Measurements from ENCODE around the gene RFT1.
A peak's percentile ranks its signal among the peaks of the same experiment; 100 is the strongest.

Gene RFT1, protein sequence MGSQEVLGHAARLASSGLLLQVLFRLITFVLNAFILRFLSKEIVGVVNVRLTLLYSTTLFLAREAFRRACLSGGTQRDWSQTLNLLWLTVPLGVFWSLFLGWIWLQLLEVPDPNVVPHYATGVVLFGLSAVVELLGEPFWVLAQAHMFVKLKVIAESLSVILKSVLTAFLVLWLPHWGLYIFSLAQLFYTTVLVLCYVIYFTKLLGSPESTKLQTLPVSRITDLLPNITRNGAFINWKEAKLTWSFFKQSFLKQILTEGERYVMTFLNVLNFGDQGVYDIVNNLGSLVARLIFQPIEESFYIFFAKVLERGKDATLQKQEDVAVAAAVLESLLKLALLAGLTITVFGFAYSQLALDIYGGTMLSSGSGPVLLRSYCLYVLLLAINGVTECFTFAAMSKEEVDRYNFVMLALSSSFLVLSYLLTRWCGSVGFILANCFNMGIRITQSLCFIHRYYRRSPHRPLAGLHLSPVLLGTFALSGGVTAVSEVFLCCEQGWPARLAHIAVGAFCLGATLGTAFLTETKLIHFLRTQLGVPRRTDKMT

DNA sequence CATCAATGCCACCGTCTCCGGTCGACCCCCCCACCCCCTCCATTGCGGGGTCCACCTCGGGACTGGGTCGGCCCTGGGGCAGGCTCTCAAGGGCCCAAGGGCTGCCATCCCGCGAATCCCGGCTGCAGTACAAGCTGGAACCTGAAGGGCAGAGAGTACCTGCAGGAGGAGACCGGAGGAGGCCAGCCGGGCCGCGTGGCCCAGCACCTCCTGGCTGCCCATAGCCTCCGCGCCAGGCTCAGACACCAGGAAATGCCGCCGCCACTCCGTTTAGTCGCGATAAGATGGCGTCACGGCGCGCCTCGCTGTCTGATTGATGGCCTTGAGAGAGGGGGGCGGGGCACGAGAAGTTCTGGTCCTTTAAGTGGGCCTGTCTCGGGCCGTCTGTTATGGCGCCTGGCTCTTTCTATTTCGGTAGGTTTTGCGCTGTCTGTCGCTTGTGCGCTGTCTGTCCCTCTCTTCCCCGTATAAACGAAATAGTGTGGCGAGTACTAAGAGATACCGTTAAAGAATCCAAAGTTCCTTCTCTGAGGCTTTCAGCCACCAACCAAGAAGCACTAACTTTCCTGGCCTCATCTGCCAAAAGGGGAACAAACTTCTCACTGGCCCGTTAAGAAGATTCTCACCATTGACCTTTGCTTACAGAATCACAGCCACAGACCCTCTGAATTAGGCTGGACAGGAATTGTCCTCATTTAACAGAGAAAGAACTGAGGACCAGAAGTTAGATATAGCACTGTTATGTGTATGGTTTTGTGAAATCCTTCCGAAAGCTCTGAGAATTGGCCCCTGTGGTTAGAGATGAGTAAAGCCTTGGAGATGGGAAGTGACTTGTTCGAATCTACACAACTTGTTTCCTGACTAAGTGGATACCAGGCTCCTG, at the start of gene RFT1:
Gene RFT1, minus strand, starts transcription at position 257 of the 883 bp plus-strand sequence. Its CDS starts 35 bp downstream, at position 222.
- DNase-seq (ENCODE audit: low read depth) = peak; percentile 73

DNA sequence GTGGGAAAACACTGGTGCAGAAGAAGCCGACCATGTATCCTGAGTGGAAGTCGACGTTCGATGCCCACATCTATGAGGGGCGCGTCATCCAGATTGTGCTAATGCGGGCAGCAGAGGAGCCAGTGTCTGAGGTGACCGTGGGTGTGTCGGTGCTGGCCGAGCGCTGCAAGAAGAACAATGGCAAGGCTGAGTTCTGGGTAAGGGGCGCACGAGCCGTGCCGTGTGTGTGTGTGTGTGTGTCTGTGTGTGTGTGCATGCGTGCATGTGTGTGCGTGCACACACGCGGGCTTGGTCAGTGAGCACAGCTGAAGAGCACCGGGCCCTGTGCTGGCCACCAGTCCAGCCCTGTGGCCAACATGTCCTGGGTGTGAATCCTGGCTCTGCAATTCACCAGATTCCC, 49.3 kb upstream of the RFT1 start:
- DNase-seq (ENCODE audit: low read depth) = no peak

DNA sequence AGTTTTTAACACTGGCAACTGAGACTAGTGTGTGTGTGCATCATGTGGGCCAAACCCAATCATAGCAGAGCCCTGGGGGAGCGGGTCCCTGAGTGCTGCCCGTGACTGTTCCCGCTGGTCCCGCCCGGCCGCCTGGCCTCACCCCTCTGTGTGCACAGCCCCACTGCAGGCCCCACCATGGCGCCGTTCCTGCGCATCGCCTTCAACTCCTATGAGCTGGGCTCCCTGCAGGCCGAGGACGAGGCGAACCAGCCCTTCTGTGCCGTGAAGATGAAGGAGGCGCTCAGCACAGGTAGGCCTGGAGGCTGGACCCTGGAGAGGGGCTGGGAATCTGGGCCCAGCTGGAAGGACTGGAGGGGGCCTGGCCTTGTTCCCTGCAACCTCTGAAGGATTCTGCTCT, 48.0 kb upstream of the RFT1 start:
- no peak for DNase-seq (ENCODE audit: low read depth)

DNA sequence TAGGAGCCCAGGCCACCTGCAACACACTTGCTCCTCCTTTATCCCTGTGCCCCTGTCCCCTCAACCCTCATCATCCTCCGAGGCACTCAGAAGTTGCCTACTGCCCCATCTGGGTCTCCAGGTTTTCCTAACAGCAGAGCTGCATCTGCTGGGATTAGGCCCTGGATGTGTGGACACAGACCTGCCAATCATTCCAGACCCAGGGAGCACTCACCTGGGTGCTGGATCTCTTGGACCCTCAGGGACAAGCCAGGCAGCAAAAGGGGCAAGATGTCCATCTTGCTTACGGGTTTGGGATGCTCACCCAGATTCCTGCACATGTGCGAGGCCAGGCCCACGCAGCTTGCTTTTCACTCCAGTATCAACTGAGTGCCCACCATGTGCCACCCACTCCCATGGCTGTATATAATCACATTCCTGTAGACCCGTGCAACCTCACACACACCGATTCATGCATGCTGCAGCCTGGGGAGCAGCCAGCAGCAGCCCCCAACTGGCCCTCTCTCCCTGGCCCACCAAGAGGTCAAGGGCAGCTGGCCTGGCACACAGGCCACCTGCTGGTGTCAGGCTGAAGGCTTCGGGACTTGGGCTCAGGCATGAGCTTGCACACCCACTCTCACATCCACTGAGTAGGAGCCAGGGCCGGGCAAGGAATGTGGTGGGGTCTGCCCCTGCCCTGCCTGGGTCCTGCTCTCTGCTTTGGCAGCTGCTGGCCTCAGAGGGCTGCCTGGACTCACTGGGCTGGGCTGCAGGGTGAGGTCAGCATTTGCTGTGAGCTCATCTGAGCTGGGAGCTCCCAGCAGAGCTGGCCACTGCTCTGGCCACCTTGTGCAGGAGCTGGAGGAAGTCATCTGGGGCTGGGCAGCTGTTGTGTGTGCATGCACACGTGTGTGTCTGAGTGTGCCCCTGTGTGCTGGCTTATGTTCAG, 45.6 kb upstream of the RFT1 start:
- DNase-seq (ENCODE audit: low read depth) = no peak

DNA sequence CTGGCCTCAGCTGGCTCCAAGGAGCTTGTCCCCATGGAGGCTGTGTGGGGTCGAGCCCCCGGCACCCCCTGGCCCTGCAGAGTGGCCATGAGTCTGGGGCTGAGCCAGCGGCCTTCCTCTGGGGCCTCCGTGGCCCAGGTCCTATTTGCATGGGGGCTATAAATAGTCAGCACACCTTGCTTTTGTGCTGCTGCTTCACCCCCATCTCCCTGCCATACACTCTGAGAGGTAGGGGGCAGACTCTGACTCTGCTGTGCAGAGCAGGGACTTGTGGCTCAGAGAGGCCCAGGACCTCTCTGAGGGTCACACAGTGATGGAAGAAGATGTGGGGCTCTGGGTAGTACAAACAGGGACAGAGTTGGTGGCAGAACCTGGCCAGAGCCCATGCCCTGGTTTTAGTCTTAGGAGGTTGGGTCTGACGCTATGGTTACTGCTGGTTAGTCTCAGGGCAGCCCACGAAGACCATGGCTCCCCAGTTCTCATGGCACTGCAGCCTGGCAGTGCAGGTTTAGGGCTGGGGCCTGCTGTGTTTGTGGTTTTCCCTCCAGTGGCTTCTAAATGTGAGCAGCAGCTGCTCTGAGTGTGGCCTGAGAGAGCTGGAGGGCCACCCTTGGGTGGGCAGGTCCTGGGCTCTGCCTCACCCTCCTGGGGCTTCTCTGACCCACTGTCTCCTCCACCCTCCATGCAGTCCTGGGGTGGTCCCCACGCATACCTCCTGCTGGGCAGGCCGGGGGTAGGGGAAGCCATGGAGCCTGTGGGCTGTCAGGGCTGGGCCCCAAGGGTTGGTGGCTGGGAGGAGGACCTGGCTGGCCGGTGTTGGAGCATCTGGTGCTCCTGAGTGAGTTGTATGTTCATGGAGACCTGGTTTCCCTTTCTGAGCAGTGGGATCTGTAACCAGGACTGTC, 44.4 kb upstream of the RFT1 start:
- no peak for DNase-seq (ENCODE audit: low read depth)

DNA sequence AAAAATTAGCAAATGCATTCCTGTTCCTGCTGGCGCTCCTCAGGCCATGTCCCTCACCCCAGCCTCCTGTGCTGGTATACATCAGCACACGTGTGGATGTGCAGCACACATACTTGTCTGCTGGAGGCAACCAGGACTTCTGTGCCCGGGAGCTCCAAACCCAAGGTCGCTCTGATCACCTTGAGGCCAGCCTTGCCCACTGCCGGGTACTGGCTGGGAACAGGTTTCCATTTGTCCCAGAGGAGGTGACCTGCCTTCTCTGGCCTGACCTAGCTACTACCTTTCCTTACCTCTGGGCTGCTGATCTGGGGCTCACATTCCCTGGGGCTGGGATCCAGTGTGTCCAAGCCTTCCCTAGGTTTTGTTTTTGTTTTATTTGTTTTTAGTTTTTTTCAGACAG, 42.9 kb upstream of the RFT1 start:
- no peak for DNase-seq (ENCODE audit: low read depth)

DNA sequence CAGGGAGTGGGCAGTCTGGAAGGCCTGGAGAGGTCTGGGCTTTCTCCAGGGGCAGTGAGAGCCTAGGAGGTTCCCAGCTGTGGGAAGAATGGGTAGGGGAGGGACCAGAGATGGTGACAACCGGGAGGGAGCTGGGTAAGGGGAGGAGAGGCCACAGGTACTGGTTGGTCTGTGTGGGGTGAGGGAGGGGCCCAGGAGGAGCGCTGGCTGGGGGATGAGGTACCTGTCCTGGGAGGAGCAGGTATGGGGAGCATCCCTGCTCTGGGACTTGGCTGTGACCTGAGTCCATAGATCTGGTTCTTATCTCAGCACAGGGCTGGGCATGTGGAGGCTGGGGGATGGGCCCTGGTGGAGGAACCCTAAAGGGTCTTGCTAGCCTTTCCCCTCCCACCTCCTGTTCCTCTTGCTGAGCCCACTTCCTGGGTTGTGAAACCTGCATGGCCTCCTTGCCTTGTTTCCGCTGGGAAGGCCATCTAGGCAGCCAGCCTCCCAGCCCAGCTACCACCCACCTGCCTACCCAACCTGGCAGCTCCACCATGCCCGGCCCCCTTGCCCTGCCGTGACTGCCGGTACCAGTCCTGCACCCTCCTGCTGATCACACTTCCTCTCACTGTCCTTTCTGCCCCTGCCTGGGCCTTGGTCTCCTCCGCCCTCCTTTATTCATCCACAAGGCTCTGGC, 41.7 kb upstream of the RFT1 start:
- DNase-seq (ENCODE audit: low read depth) = no peak

DNA sequence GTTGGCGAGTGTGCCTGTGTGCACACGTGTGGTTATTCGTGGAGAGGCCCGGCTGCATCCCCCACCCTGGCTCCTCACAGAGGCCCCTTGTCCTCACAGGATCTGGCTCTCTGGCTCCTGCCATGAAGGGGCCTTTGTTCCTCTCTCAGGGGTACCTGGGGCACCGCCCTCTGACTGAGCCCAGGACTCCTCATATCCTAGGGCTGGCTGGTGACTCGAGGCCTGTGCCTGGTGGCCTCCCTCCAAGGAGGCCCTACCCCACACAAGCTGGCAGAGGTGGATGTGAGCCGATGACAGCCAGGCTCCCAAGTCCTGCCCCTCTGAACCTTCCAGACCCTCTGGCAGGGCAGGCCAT, 40.8 kb upstream of the RFT1 start:
- no peak for DNase-seq (ENCODE audit: low read depth)

DNA sequence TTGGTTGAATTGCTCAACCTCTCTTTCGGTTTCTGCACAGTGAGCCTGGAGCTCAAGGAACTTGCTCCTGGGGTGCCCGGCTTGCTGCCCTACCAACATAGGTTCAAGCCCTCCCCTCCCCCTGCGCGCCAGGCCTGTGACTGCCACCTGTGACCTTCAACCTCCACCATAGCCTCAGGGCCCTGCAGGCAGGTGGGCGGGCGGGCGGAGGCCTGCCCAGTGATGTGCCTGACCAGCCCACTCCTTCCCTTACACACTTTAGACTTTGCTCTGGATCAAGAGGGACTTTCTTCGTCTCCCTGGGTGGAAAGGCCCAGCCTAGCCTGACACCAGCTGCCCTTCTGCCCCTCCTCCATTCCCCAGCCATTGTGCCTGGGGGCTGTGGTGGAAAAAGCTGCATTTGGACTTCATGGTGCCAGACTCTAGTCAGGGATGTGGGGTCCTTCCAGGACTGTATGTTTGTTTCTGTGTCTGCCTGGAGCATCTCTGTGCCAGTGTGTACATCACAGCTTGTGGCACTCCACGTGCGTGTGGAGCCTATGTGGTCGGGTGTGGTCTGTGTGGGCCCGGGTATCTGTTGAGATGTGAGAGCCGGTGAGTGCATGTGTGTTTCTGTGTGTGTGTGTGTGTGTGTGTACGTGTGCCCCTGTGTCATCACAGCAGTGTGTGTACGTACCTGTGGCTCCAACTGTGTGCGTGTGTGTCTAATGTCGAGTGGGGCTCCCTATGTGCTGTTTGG, 40.3 kb upstream of the RFT1 start:
- DNase-seq (ENCODE audit: low read depth) = no peak

DNA sequence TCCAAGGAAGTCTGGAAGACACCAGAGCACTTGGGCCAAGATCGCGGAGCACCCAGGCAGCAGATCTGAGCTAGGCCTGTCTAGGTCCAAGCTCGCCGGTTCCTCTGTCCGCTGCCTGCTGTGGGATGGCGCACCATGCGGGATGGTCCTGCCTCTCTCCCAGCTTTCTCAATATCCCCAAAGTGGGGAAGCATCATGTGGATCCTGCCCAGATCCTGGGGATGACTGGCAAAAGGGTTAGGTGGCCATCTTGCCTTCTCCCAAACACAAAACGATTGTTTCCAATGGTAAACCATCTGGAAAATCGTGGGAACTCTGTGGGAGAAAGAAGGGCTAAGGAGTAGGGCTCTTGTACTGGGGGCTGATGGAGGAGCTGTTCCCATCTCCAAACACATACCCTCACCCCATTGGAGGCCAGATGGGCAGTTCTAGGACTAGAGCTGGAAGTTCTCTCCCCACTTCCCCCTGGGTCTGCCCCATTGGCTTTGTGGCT, 39.6 kb upstream of the RFT1 start:
- no peak for DNase-seq (ENCODE audit: low read depth)

DNA sequence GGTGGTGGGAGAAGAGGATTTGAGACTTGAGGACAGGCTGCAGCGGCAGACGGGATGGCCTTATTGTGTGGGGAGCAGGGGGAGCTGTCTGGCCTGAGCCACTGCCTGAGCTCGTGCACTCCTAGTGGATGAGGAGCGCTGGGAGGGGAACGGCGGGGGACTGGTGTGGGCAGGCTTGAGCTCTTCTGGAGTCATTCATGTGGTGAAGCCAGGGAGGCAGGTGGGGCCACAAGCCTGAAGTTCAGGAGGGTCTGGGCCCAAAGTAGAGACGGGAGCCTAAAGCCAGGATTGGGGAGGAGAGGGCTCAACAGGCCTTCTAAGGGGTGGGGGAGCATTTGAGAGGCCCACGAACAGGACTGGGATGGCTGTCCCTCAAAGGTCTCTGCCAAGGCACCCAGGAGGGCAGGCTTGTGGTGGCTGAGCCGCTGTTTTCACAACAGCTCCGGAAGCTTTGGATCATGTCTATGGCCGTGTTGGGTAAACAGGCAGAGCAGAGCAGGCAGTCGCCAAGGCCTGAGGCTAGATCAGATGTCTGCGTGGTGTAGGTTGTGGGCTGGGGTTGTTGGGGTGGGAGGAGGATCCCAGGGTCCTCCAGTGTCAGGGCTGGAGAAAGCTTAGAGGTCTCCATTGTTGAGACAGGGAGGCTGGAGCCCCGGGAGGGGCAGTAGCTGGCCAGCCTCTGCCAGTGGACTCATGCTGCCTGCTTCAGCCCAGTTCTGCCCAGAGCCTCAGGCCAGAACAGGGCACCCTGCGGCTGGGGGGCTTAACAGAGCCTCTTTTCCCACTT, 39.0 kb upstream of the RFT1 start:
- no peak for DNase-seq (ENCODE audit: low read depth)

DNA sequence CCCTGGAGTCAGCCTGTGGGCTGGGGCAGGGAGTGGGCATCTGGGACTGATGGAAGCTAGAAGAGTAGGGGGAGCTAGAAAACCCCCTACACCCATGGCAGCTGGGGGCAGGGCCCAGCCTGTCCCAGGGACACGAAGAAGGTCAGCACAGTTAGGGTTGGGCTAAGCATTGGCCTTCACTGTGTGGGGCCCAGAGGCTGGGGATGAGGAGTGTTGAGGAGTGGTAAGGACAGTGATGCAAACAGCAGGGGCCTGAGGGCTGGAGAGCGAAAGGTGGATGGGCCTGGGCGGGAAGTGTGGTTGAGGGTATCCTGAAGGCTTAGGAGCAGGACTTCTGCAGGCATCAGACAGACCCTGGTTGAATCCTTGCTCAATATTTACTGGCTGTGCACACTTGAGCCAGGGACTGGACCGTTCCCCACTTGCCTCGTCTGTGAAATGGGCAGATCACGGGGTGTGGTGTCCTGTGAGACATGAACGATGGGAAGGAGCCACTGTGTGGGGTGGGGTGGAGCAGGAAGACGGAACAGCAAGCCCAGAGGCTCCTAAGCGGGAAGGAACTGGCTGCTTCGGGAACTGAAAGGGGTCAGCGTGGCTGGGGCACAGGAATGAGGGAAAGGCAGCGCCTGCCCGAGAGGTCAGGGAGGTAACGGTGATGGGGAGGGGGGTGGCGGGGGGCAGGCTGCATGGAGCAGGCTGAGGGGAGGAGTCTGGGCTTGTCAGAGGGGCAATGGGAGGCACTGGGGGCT, 38.1 kb upstream of the RFT1 start:
- DNase-seq (ENCODE audit: low read depth) = no peak

DNA sequence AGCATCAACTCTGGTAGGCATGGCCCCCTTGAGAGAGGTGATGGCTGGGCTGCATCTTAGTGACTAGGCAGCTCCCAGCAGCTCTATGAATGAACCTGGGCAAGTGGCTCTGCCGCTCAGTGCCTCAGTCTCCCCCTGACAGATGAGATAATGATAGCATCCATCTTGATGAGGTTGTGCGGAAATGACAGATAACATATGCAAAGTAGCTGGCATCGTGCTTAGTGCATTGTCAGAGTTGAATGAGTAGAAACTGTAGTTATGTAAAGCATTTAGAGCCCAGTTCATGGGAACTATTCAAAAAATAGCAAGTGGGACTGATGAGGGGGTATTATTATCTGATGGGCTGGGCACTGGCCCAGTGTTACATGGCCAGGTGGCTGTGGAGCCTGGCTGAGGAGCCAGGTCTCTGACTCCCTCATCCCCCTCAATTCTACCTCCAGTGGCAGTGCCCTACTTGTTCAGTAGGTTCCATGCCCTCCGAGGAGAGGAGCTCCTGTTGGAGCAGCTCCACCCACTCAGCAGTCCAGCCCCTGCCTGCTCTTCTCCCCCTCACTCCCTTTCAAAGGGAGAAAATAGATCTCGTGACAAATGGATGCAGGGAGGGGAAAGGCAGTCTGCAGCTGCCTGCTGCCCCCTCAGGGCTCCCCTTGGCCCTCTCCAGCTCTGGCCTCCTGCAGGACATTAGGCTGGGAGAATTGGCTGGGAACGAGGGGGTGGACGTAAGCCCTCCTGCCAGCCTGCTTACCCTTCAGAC, 37.4 kb upstream of the RFT1 start:
- DNase-seq (ENCODE audit: low read depth) = no peak

DNA sequence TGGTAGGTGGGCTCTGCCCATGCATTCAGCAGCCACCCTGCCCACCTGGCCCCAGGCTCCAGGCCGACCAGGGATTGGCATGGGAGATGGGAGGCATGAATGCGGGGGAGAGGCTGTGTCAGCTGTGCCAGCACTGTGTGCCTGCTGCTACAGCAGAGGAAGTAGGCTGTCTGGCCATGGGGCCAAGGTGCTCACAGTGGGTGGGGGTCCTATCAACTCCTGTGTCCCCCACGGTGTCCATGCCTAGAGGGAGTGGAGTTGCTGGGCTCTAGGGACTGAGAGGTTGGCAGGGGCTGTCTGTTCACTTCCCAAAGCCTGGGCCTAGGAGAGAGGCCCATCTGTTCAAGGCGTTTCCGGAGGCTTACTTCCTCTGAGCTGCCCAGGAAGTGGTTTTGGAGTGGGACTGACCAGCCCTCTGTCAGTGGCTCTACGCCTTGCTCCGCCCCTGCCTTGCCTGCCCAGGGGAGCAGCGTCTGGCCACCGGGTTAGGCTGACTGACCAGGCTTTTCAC, 36.6 kb upstream of the RFT1 start:
- peak; percentile 22 for DNase-seq (ENCODE audit: low read depth)

DNA sequence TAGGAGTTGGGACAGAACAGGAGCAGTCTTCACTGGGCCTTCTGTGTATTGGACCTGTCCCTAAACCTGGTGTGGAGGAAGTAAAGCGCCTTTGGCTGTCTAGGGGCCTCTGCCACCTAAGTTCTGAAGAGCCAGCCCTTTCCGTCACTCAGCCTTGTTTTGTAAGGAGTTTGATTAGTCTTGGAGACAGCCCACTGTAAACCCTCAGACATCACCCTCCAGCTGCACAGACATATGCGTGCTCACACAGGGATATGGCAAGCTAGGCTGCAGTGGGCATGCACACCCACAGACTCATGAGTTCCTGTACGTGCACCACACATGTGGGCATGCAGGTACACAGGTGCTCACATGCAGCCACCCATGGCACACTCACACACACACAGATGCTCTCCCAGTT, 36.0 kb upstream of the RFT1 start:
- DNase-seq (ENCODE audit: low read depth) = no peak

DNA sequence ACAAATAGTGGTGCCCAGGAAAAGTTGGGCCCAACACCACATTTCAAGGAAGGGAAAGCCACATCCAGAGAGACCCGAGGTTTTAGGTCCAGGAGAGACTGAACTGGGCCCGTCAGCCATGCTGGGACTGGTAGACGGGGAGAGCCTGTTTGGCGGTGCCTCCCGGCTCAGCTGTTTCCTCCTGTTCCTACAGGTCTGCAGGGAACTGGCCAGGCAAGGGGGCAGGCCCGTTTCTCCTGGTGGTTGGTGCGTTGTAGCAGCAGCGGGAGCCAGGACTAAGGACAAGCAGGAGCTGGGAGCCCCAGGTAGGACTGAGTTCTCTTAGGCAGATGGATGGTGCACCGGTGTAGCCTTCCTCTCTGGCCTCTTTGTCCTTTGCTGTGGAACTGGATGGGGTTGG, 34.7 kb upstream of the RFT1 start:
- no peak for DNase-seq (ENCODE audit: low read depth)

All from HS-5 (cell line).